IPS-18c (cell line): ENCODE measurements around the gene ABTB2.
"Not testable (repeated sequence)": the region's sequence is repeated elsewhere in the genome, so short reads cannot be mapped to it uniquely, and the experiment has no call there.

ENCODE experiments used
- H3K4me3 ChIP-seq: 2 replicates; pipeline ENCODE4 v1.7.0; 2013; ENCODE audit warnings: low read depth, mild to moderate bottlenecking, low read length, moderate library complexity; ENCODE audit not compliant: insufficient read depth
- H3K9me3 ChIP-seq: one replicate; pipeline ENCODE4 v1.6.1; 2013; ENCODE audit warnings: mild to moderate bottlenecking, low read length, moderate library complexity; ENCODE audit not compliant: control insufficient read depth, insufficient read depth

The ABTB2 gene

DNA sequence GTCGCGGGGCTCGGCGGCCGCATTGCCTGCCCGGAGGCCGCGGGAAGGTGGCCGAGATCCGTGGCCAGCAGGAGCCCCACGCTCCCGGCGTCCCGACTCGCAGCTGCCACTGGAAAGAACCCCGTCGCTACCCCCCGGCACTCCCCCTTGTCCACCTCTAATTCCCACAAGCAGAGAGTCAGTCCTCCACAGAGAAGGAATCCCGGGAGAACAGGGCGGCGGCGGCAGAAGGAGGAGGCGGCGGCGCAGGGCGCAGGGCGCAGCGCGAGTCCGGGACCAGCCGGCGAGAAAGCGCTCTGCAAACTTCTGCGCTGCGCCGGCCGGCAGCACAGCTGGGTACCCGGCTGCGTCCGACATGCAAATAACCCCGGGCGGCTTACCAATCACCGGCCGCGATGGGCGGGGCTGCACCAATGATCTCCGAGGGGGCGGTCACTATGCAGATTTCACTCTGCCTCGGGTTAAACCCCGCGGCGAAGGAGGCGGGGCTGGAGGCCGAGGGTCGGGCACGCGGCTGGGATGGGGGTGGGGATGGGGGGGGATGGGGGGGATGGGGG is at the start of gene ABTB2:
Gene ABTB2, minus strand, starts transcription at position 310 of the 557 bp plus-strand sequence.
- Histone ChIP-seq H3K9me3 (no peaks in the 10 kb centered on the region), H3K4me3 (peak within 1 kb of the TSS; percentile 74)

DNA sequence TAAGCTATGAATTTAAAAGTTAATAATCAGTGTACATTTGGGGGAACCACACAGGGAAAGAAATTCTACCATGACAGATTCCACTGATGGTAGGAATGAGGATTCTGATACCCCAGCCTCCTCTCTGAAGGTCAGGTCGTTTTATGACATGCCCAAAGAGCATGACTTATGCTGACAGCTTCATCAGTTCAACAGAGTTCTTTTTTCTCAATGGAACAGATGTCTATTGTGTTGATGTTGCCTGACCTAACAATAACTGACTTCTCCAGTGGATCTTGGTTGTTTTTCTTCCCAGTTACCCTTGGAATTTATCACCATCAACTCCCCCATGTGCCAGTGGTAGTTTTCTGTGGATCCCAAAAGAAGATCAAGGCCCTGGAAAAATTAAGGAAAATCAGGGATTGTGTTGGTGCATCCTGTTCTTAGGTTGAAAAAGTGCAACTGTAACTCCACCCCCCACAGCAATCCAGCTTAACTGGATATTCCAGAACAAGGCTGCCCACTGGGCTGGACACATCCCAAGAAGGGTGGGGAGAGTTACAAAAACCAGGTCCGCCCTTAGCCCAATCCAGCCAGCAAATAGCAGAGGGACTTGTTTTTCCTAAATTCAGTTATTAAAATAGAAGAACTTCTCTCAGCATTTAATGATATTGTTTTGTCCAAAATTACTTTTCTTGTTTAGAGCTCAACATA is 49.5 kb upstream of the ABTB2 start:
- no peaks in the 10 kb centered on the region for H3K9me3 ChIP-seq
- H3K4me3 ChIP-seq, result no peak overlapping the region

DNA sequence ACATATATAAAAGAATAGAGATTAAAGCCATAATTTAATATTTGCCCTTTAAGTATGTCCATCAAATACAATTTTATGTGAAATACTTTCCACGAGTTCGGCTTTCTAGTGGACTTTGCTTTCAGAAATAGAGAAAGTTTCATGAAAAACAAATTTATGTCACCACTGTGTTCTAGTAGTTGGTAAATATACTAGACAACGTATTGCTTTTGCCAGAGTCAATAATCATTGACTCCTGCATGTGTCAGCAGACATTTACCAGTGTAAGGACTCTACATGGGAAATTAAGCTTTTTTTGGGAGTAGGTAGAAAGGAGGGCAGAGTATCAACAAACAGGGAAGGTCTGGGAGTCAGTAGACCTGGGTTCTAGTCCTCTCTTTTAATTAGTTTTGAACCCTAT is 48.6 kb upstream of the ABTB2 start:
- Histone ChIP-seq H3K4me3 (no peak overlapping the region), H3K9me3 (no peaks in the 10 kb centered on the region)

DNA sequence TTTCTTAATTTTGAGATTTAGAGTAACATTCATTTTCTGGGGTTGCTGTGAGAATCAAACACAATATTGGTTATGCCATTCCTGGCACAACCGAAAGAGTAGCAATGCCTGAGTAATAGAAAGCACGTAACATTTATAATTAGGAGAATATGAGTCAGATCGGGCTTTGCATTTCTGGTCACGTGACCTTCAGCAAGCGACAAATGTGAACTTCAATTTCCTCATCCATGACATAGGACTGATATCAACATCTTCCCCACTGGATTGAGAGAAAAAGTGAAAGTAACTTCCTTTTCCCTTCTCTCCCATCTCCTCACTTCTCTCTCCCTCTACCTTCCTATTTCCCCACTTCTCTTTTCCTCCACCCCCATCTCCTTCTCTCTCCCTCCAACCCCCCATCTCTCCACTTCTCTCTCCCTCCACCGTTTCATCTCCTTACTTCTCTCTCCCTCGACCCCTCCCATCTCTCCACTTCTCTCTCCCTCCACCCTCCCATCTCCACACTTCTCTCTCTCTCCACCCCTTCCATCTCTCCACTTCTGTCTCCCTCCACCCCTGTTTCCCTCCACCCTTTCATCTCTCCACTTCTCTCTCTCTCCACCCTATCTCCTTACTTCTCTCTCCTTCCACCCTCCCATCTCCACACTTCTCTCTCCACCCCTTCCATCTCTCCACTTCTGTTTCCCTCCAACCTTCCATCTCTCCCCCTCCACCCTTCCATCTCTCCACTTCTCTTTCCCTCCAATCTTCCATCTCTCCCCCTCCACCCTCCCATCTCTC is 47.5 kb upstream of the ABTB2 start:
- H3K9me3 ChIP-seq, result peaks cover 2% of the 10 kb centered on the region
- H3K4me3 ChIP-seq, result no peak overlapping the region

DNA sequence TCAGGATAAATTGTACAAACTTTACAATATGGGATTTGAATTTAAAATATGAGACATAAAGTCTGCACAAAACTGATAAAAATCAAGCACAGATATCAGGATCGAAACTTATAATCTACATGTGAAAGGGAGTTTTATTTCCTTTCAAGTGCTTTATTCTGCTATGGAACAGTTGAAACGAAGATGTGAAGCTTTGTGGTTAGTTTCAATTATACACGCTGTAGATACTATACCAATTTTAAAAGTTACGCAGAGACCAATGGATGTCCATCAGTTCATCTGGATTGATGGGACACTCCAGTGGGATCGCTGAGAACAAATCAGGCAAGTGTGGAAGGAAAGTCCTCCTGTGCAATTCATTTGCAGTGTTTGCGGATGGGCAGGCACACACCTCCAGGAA is 46.5 kb upstream of the ABTB2 start:
- no peak overlapping the region for H3K4me3 ChIP-seq
- peaks cover 2% of the 10 kb centered on the region for H3K9me3 ChIP-seq

DNA sequence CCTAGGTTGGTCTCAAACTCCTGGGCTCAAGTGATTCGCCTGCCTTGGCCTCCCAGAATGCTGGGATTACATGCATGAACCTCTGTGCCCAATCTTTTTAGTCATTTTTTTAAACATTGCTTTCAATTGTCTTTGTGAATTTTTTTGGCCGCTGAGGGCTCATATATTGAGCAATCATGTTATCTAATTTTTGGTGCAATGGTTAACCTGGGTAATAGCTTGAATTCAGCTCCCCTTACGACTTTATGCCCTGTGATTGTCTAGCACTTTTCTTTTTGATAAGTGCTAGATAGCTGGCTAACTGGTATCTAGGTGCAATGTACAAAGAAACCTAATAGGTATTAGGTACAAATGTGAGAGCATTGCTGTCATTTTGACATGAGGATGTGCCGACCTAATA is 45.6 kb upstream of the ABTB2 start:
- H3K4me3 ChIP-seq, result no peak overlapping the region
- H3K9me3 ChIP-seq, result peaks cover 2% of the 10 kb centered on the region

DNA sequence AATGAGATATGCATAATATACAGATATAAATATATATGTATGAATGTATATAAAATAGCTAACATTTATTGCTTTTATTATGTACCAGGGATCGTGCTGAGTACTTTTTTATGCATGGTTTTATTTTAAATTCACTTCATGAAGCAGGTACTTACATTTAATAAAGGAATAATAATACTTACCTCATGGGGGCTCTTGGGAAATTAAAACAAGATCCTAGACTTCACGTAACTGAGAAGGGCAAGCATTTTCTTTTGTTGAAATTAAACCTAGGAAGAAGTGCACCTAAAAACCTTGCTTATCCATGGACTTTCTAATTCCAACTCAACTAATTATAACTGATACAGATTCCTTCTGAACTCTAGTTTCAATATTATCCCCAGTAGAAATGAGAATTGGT is 40.0 kb upstream of the ABTB2 start:
- Histone ChIP-seq H3K4me3 (no peak overlapping the region), H3K9me3 (peaks cover 2% of the 10 kb centered on the region)

DNA sequence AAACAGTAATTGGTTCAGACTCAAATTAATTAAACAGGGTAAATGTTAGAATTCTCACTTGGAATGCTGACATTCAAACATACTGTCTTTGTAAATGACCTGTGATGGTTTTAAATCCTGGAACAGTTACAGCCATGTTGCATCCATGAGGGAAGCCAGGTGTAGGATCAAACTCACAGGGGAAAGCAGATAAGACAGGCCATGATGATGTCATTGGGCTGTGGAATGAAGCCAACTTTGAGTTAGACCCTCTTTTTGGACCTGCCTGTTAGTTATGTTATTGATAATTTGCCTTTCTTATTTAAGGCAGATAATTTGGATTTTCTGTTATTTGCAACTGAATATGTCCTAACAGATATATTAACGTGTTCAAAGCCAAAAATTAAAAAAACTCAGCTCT is 39.3 kb upstream of the ABTB2 start:
- no peak overlapping the region for H3K4me3 ChIP-seq

DNA sequence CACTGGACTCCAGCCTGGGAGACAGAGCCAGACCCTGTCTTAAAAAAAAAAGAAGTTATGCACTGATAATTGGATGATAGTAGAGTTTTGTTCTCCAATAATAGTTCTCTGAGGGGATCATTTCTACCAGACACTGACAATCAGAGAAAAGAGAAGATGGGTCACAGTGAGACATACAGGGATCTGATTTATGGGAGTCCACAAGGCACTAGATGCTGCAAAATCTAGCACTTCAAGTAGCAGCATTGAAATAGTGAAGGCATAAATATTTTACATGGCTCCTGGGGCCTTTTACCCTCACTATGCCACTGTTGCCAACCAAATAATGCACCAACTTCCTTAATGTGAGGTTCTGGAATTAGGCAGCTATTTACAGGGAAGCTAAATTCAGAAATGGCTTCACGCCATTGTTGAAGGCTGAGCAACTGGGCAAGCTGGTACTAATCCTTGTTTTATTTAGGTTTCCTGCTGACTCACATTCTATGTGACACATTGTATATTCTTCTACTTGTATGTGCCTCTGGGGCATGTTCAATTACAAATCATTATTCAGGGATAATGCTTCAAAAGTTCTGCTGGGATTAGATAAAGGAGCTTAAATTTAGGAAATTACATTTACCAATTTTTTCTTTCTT is 38.2 kb upstream of the ABTB2 start:
- no peak overlapping the region for H3K4me3 ChIP-seq
- peaks cover 2% of the 10 kb centered on the region for H3K9me3 ChIP-seq

More for the DNA sequence above, 39.3 kb upstream of the ABTB2 start:
- H3K9me3 ChIP-seq, result peaks cover 2% of the 10 kb centered on the region

DNA sequence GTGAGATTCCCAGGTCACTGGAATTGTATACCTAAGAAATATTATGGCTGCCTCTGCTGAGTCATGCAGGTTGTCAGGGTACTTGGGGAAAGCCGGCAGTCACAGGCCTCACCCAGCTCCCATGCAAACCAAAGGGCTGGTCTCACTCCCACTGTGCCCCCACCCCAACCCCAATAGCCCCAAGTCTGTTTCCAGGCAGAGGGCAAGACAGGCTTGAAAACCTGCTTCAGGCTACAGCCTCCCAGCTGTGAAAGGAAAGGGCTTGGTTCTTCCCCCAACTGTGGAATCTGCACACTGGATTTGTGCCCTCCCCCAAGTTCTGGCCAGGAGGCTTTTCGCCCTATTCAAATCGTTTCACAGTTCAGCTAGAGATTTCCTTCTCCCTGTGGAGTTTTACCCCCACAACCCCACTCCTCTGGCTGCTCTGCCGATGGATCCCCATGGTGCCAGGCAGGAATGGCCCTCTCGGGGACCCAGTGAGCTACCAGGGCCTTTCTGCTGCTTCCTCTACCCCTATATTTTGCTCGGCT is 37.0 kb upstream of the ABTB2 start:
- Histone ChIP-seq H3K9me3 (no peaks in the 10 kb centered on the region), H3K4me3 (no peak overlapping the region)

DNA sequence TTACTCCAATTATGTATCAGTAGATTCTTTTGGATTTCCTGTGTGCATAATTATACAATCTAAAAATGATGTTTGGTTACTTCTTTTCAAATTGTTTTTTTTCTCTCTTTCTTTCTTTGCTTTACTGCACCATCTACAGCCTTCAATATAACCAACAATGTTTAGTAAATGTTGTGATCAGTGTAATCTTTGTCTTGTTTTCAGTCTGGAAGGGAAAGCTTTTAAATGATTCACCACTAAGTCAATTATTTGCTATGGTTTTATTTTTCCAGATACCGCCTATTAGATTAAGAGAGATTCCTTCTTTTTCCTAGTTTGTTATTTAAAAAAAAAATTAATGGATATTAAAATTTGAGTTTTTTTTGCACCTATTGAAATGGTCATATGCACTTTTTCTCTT is 29.8 kb upstream of the ABTB2 start:
- Histone ChIP-seq H3K9me3 (no peaks in the 10 kb centered on the region), H3K4me3 (no peak overlapping the region)

DNA sequence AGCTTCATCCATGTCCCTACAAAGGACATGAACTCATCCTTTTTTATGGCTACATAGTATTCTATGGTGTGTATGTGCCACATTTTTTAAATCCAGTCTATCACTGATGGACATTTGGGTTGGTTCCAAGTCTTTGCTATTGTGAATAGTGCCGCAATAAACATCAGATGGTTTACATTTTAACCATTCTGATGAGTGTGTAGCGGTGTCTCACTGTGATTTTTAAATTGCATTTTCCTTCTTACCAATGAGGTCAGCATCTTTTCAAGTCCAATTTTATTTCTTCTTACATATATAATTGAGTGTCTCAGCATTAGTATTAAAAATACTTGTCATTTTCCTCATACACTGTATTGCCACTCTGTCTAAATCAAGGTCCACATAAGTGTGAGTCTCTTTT is 28.5 kb upstream of the ABTB2 start:
- not testable (repeated sequence) for H3K4me3 ChIP-seq, H3K9me3 ChIP-seq

DNA sequence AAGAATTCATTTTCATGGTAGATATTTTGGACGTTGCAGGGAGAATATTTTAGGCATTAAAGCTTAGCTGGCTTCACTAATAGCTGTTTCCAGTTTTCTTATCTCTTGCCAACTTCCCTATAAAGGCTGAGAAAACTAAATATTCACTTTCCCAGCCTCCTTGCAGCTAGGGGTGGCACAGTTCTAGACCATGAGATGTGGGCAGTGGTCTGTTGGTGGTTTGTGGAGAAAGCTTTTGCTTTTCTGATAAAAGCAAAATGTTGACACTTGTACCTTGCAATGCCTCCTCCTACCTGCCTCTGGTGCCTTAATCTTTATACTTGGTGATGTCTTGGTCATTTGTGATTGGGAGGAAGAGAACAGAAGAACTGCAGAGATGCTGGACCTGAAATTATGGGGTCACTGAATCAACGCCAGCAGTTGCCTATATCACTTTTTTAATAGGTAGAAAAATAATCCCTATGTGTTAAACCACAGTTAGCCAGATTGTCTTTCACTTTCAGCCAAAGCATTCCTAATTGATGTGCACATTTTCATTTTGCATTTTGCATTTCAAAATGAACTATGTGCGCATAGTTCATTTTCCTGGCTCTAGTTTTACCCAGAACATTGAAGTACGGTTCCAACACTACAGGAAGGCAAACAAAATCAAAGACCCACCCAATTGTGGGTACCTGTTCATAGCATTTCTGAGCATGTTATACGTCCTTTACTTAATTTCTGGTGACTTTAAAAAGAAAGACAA is 24.9 kb upstream of the ABTB2 start:
- Histone ChIP-seq H3K4me3 (no peak overlapping the region), H3K9me3 (peaks cover under 1% of the 10 kb centered on the region)

DNA sequence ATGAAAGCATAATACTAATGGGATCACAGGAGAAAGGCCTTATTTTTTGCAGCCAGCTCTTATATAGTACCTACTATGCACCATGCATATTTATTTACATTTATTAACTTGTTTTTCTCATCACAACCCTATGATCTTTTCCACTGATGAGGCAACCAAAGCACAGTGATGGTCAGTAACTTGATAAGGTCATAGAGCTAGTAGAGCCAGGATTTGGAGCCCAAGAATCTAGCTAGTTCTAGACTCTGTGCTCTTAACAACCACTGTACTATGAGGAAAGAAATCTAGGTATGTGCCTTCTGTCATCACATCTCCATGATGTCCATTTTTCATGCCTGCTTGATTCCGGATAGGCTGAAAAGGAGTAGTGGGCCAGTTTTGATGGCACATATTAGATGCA is 24.0 kb upstream of the ABTB2 start:
- H3K9me3 ChIP-seq, result peaks cover 9% of the 10 kb centered on the region

DNA sequence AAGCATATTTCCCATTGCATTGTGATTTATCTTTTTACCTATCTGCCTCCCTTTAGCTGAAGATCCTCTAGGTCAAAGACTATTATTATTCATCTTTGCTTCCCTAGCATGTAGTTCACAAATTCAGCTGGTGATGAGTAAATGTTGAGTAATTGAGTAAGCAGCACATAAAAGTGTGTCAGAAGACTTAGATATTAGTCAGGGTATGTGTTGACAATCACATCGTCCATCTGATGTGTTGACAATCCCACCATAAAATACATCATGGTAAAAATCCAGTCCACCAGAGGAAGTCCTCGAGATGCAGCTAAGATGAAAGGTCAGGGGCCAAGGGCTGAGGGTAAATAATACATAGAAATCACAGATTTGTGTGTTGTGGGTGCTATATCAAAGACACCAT is 22.9 kb upstream of the ABTB2 start:
- peaks cover 12% of the 10 kb centered on the region for H3K9me3 ChIP-seq
- H3K4me3 ChIP-seq, result no peak overlapping the region

More for the DNA sequence above, 24.0 kb upstream of the ABTB2 start:
- no peak overlapping the region for H3K4me3 ChIP-seq

DNA sequence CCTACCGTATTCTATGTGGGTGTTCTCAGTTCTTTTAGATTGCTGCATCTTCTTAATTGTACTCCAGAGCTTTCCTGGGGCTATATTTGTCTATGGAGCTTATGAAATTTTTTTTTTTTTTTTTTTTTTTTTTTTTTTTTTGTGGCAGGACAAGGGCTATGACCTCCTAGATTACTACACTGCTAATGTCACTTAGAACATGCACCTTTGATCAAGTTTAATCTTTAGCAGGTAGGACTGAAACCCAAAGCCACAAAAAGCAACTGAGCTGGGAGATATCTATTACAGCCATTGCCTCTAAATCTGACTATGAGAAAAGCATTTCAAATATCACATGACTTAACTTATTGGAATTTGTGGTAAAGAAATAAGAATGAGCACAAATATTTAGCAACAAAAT is 21.7 kb upstream of the ABTB2 start:
- Histone ChIP-seq H3K4me3 (no peak overlapping the region), H3K9me3 (peaks cover 12% of the 10 kb centered on the region)

DNA sequence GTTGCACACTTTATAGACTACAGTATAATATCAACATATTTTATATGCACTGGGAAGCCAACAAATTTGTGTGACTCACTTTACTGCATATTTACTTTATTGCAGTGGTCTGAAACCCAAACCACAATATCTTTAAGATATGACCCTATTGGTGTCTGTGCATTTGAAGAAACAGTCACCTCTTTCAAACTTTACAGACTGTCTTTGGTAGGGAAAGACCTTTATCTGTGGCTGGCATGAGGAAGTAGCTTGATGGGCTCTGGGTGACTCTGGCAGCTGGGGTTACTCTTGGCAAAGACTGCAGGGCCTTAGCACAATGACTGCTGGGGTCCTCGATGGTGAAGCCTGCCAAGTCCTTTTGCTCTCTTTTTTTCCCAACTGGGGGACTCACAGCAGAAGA is 21.3 kb upstream of the ABTB2 start:
- H3K4me3 ChIP-seq, result no peak overlapping the region
- H3K9me3 ChIP-seq, result peaks cover 12% of the 10 kb centered on the region
